ENCODE results near the gene ZNF165. TPM values are rescaled to one million over a fixed set of nuclear protein-coding genes. Genes with fewer than 3 reads are reported as not detected.
A peak's percentile ranks its signal among the peaks of the same experiment; 100 is the strongest.
"Not testable (repeated sequence)": the region's sequence is repeated elsewhere in the genome, so short reads cannot be mapped to it uniquely, and the experiment has no call there.

Gene ZNF165
- total RNA-seq, 4 donors from 2014 or later = 1.1 to 2.1 (median 1.2) TPM; not detected in 1

DNA sequence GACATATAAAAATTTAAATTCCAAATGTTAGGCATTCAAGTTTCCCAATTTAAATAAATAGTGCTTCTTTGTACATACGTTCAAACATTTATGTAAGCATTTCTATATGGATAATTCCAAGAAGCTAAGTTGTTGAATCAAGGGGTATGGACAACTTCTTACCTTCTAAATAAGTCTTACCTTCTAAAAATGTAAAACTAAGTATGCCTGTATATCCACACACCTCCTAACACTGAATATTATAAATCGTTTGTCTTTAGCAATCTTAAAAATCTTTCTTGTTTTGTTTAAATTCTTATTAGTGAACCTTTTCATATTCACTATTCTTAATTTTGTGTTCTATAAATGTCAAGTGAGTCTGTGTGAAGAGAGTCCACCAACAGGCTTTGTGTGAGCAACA is 41.5 kb downstream of the ZNF165 start:
- Histone ChIP-seq H3K27me3 (no peaks in the 10 kb centered on the region), H3K4me3 (no peak overlapping the region), H3K36me3 (no peaks in the 10 kb centered on the region), H3K27ac (no peak overlapping the region), H3K9me3 (no peaks in the 10 kb centered on the region), H3K4me1 (peaks cover 0 to 5% of the 10 kb centered on the region in 2 donors)
- DNase-seq = no peak
- no peak for TF ChIP-seq POLR2A (IDR thresholded peaks at IDR 0.05)
- TF ChIP-seq, protein P1, sequence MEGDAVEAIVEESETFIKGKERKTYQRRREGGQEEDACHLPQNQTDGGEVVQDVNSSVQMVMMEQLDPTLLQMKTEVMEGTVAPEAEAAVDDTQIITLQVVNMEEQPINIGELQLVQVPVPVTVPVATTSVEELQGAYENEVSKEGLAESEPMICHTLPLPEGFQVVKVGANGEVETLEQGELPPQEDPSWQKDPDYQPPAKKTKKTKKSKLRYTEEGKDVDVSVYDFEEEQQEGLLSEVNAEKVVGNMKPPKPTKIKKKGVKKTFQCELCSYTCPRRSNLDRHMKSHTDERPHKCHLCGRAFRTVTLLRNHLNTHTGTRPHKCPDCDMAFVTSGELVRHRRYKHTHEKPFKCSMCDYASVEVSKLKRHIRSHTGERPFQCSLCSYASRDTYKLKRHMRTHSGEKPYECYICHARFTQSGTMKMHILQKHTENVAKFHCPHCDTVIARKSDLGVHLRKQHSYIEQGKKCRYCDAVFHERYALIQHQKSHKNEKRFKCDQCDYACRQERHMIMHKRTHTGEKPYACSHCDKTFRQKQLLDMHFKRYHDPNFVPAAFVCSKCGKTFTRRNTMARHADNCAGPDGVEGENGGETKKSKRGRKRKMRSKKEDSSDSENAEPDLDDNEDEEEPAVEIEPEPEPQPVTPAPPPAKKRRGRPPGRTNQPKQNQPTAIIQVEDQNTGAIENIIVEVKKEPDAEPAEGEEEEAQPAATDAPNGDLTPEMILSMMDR (IDR thresholded peaks at IDR 0.05) = no peak
- intact Hi-C loops (cut with DNase I; ENCODE audit: low total_unique reads) = no loop called here

DNA sequence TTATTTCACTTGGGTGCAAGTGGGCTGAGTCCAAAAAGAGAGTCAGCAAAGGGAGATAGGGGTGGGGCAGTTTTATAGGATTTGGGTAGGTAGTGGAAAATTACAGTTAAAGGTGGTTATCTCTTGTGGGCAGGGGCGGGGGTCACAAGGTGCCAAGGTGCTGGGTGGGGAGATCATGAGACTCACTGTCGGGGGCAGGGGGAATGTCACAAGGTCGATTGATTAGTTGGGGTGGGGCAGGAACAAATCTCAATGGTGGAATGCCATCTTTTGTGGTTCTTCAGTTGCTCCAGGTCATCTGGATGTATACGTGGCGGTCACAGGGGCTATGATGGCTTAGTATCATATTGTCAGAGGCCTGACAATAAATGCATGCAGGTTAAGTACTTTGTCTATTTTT is 41.9 kb downstream of the ZNF165 start:
- DNase-seq; H3K9me3 ChIP-seq; H3K27me3 ChIP-seq; H3K4me3 ChIP-seq; H3K4me1 ChIP-seq; intact Hi-C loops (cut with DNase I; ENCODE audit: low total_unique reads); H3K27ac ChIP-seq; H3K36me3 ChIP-seq: not testable (repeated sequence)

DNA sequence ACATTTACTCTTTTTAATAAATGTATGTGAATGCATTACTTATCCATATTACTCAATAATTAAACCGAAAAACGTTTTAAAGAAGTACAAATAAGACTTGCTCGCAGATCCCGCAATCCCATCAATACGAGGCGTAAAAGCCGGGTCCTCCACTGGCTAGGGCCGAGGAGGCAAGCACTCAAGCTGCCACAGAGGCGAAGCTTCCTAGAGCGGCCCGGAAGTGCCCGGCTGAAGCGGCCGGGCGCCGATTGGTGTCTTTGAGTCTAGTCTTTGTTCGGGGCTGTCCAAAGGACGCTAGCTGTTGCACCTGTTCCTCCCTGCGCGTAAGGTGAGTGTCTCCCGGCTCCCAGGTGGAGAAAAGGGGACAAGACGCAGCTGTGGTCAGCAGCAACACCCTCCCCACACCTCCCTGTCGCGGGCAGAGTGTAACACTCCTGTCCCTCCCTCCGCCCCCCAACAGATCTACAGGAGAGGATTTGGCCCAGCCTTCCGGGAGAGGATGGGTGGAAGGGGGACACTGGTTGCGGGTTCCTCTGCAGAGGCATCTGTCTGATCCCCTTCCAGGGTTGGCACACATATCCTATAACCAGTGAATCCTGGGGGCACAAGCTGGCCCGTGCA is 44.1 kb downstream of the ZNF165 start, which contains the start of gene ZSCAN16:
TSS of gene ZSCAN16 (plus strand) at position 260 of the 621 bp plus-strand sequence. CDS start 835 bp downstream, outside the sequence.
- Histone ChIP-seq H3K9me3 (no peaks in the 10 kb centered on the region), H3K4me3 (peak within 1 kb of the TSS; percentile 58 to 61), H3K4me1 (peaks cover 0 to 5% of the 10 kb centered on the region in 2 donors), H3K27me3 (no peaks in the 10 kb centered on the region), H3K36me3 (no peaks in the 10 kb centered on the region), H3K27ac (peak within 1 kb of the TSS; percentile 60 to 73)
- TF ChIP-seq, protein P1 (IDR thresholded peaks at IDR 0.05) = peak in 1 of 4 experiments; percentile 7
- TF ChIP-seq POLR2A (IDR thresholded peaks at IDR 0.05) = no peak
- DNase-seq = peak; percentile 70 to 81
- intact Hi-C loops (cut with DNase I; ENCODE audit: low total_unique reads) = no loop called here

DNA sequence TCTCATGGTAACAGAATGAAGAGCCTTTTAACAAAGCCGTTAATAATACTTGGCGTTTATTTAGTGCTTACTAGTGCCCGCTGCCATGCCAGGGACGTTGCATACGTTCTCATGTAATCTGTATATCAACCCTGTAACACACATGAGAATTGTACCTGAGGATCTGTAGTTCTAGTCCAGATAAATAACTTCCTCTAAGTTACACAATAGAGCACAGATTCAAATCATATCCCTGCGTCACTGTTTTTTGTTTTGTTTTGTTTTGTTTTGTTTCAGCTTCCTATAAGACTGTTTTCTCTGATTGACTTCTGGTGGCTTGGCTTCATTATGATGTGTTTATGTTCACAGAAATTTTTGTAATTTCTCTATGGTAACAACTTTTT is 44.6 kb downstream of the ZNF165 start:
- Histone ChIP-seq H3K9me3 (no peaks in the 10 kb centered on the region), H3K36me3 (no peaks in the 10 kb centered on the region), H3K27me3 (no peaks in the 10 kb centered on the region), H3K4me3 (peak overlapping the region; percentile 58 to 61), H3K4me1 (peaks cover 0 to 5% of the 10 kb centered on the region in 2 donors), H3K27ac (peak overlapping the region; percentile 60 to 73)
- DNase-seq = no peak
- intact Hi-C loops (cut with DNase I; ENCODE audit: low total_unique reads) = no loop called here
- TF ChIP-seq, protein P1 (IDR thresholded peaks at IDR 0.05) = no peak
- TF ChIP-seq POLR2A (IDR thresholded peaks at IDR 0.05) = no peak

DNA sequence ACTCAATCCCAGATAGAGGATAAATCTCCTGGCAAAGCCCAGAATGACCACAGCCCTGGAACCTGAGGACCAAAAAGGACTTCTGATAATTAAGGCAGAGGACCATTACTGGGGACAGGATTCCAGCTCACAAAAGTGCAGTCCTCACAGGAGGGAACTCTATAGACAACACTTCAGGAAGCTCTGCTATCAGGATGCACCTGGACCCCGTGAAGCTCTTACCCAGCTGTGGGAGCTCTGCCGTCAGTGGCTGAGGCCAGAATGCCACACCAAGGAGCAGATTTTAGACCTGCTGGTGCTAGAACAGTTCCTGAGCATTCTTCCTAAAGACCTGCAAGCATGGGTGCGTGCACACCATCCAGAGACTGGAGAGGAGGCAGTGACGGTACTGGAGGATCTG is 45.0 kb downstream of the ZNF165 start:
- Histone ChIP-seq H3K27me3 (no peaks in the 10 kb centered on the region), H3K4me1 (peaks cover 0 to 5% of the 10 kb centered on the region in 2 donors), H3K27ac (peak overlapping the region in 1 of 2 donors; percentile 60), H3K4me3 (no peak overlapping the region), H3K36me3 (no peaks in the 10 kb centered on the region), H3K9me3 (no peaks in the 10 kb centered on the region)
- no peak for DNase-seq
- TF ChIP-seq, protein P1 (IDR thresholded peaks at IDR 0.05) = no peak
- TF ChIP-seq POLR2A (IDR thresholded peaks at IDR 0.05) = no peak
- intact Hi-C loops (cut with DNase I; ENCODE audit: low total_unique reads) = no loop called here

Measured in uterus (tissue), 4 donors.